ENCODE results near the gene NUP98.

NUP98 gene

DNA sequence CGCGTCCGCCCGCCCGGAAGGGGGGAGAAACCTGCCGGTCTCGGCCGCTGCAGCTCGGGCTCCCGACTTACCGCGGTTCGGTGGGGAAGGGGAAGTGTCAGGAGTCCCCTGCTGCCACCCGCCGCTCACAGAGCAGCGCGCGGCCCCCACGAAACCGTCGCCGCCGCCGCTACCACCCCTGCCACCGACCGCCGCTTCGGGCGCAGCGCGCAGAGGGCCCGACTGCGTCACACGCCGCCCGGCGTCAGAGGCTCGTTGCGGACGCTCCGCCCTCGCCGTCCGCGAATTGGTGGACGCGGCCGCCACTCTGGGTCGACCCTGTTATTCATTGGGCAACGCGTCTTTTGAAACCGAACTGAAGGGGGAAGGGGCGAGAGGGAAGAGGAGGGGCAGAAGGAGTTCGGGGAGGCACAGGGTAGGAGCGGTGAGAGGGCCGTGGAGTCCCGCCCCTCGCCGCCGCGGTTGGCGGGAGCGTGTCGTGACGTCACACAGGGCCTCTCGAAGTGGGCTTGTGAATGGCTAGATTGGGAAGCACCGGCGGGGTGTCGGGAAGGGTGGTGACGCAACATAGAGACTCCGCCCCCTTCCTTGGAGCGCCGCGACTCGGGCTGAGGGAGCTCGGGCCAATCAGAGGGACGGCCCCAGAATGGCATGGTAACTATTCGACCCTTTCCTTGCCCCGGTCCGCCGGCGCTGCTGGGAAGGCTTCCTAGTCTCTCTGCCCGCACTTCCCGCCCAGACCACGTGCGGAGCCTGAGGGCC, at the start of gene NUP98:
Gene NUP98, minus strand, starts transcription at position 226 of the 762 bp plus-strand sequence. CDS start 15,437 bp downstream, outside the sequence.
- no peaks in the 10 kb centered on the region for H3K9me3 ChIP-seq (ENCODE audit: control insufficient read depth in 1 of 2, low read length in 2 of 2)
- H3K4me3 ChIP-seq (ENCODE audit: low read depth in 1 of 2, low read length in 2 of 2): peak within 1 kb of the TSS; percentile 96 to 98
- H3K27me3 ChIP-seq (ENCODE audit: control insufficient read depth in 1 of 2, insufficient read depth in 2 of 2, low read length in 2 of 2): no peaks in the 10 kb centered on the region
- peaks cover 3 to 18% of the 10 kb centered on the region in 2 donors for H3K36me3 ChIP-seq (ENCODE audit: control insufficient read depth in 1 of 2, insufficient read depth in 2 of 2, low read length in 2 of 2)
- H3K27ac ChIP-seq (ENCODE audit: low read depth, low read length): peak within 1 kb of the TSS; percentile 96
- H3K9ac ChIP-seq (ENCODE audit: low read depth in 1 of 2, low read length in 2 of 2): peak within 1 kb of the TSS; percentile 91 to 96
- peaks cover 13 to 24% of the 10 kb centered on the region in 2 donors for H3K4me1 ChIP-seq (ENCODE audit: control insufficient read depth in 1 of 2, insufficient read depth in 2 of 2, low read length in 2 of 2)

DNA sequence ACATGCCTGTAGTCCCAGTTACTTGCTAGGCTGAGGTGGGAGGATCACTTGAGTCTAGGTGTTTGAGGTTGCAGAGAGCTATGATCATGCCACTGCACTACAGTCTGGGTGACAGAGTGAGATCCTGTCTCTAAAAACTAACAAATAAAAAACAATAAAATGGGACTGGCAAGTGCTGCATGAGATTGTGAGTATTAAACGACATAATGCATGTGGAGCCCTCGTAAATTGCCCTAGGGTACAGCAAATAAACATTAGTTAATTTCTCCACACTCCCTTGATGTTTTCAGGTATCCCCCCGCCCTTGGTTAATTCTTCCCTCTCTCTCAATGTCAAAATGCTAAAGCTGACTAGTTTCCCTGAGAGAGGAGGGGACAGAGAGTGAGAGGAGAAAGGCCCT, 48.3 kb upstream of the NUP98 start:
- Histone ChIP-seq H3K9me3 (ENCODE audit: control insufficient read depth in 1 of 2, low read length in 2 of 2) (no peaks in the 10 kb centered on the region), H3K4me3 (ENCODE audit: low read depth in 1 of 2, low read length in 2 of 2) (no peak overlapping the region), H3K36me3 (ENCODE audit: control insufficient read depth in 1 of 2, insufficient read depth in 2 of 2, low read length in 2 of 2) (no peaks in the 10 kb centered on the region), H3K4me1 (ENCODE audit: control insufficient read depth in 1 of 2, insufficient read depth in 2 of 2, low read length in 2 of 2) (no peaks in the 10 kb centered on the region), H3K27me3 (ENCODE audit: control insufficient read depth in 1 of 2, insufficient read depth in 2 of 2, low read length in 2 of 2) (no peaks in the 10 kb centered on the region), H3K9ac (ENCODE audit: low read depth in 1 of 2, low read length in 2 of 2) (no peak overlapping the region), H3K27ac (ENCODE audit: low read depth, low read length) (no peak overlapping the region)

- no peaks in the 10 kb centered on the region for H3K27me3 ChIP-seq (ENCODE audit: control insufficient read depth in 1 of 2, insufficient read depth in 2 of 2, low read length in 2 of 2)
- H3K9ac ChIP-seq (ENCODE audit: low read depth in 1 of 2, low read length in 2 of 2): no peak overlapping the region
- no peak overlapping the region for H3K27ac ChIP-seq (ENCODE audit: low read depth, low read length)
- H3K4me3 ChIP-seq (ENCODE audit: low read depth in 1 of 2, low read length in 2 of 2): no peak overlapping the region
- H3K4me1 ChIP-seq (ENCODE audit: control insufficient read depth in 1 of 2, insufficient read depth in 2 of 2, low read length in 2 of 2): peaks cover 0 to under 1% of the 10 kb centered on the region in 2 donors
- no peaks in the 10 kb centered on the region for H3K9me3 ChIP-seq (ENCODE audit: control insufficient read depth in 1 of 2, low read length in 2 of 2)
- no peaks in the 10 kb centered on the region for H3K36me3 ChIP-seq (ENCODE audit: control insufficient read depth in 1 of 2, insufficient read depth in 2 of 2, low read length in 2 of 2)
Measured at GRCh38 chr11:3845246-3845645, 47.9 kb upstream of the NUP98 start.

DNA sequence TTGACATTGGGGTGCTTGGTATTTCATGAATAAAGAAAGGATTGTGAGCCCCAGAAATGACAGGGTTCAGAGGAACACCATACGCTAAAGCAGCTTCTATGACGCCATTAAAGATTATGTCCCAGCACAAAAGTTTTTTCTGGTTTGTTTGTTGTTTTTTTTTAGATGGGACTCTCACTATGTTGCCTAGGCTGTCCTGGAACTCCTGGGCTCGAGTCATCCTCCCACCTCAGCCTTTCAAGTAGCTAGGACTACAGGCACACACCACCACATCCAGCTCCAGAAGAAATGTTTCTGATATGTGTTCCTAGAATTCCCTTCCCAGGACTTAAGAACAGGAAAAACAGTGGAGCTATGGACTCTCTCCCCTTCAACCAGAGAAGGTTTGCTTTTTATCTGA, 46.0 kb upstream of the NUP98 start:
- no peaks in the 10 kb centered on the region for H3K27me3 ChIP-seq (ENCODE audit: control insufficient read depth in 1 of 2, insufficient read depth in 2 of 2, low read length in 2 of 2)
- no peak overlapping the region for H3K27ac ChIP-seq (ENCODE audit: low read depth, low read length)
- H3K9me3 ChIP-seq (ENCODE audit: control insufficient read depth in 1 of 2, low read length in 2 of 2): no peaks in the 10 kb centered on the region
- no peak overlapping the region for H3K4me3 ChIP-seq (ENCODE audit: low read depth in 1 of 2, low read length in 2 of 2)
- H3K4me1 ChIP-seq (ENCODE audit: control insufficient read depth in 1 of 2, insufficient read depth in 2 of 2, low read length in 2 of 2): peaks cover 17 to 18% of the 10 kb centered on the region in 2 donors
- H3K9ac ChIP-seq (ENCODE audit: low read depth in 1 of 2, low read length in 2 of 2): no peak overlapping the region
- no peaks in the 10 kb centered on the region for H3K36me3 ChIP-seq (ENCODE audit: control insufficient read depth in 1 of 2, insufficient read depth in 2 of 2, low read length in 2 of 2)

GRCh38 chr11:3841426-3842350, 44.3 kb upstream of the NUP98 start:
- peak overlapping the region; percentile 70 to 74 for H3K9ac ChIP-seq (ENCODE audit: low read depth in 1 of 2, low read length in 2 of 2)
- H3K4me1 ChIP-seq (ENCODE audit: control insufficient read depth in 1 of 2, insufficient read depth in 2 of 2, low read length in 2 of 2): peaks cover 31 to 34% of the 10 kb centered on the region in 2 donors
- H3K36me3 ChIP-seq (ENCODE audit: control insufficient read depth in 1 of 2, insufficient read depth in 2 of 2, low read length in 2 of 2): no peaks in the 10 kb centered on the region
- peak overlapping the region; percentile 93 for H3K27ac ChIP-seq (ENCODE audit: low read depth, low read length)
- H3K27me3 ChIP-seq (ENCODE audit: control insufficient read depth in 1 of 2, insufficient read depth in 2 of 2, low read length in 2 of 2): no peaks in the 10 kb centered on the region
- peak overlapping the region; percentile 63 to 69 for H3K4me3 ChIP-seq (ENCODE audit: low read depth in 1 of 2, low read length in 2 of 2)
- no peaks in the 10 kb centered on the region for H3K9me3 ChIP-seq (ENCODE audit: control insufficient read depth in 1 of 2, low read length in 2 of 2)

DNA sequence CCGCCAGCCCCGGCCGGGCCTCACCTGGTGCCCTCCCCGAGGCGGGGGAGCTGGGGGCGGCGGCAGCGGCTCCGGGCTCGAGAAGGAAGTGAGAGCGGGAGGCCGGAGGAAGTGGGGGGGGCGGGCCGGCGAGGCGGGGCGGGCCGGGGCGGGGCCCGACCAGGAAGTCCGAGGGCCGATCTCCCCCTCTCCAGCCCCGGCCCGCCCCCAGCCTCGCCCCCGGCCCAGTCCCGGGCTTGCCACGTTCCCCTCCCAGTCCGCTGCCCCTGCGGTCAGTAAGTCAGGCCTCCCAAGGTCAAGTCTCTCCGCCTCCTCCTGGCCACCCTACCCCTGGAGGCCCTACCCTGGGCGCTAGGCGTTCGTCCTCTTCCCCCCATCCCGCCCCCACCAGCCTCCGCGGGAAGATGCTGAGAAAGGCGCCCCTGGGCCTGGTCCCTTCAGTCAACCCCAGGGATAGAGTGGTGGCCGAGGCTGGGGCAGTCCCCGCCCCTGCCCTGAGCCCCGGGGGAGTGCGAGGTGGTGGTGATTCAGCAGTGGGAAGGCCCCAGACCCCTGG, 43.6 kb upstream of the NUP98 start, which contains the start of gene RHOG:
Gene RHOG, minus strand, starts transcription at position 90 of the 556 bp plus-strand sequence. CDS start 12,821 bp downstream, outside the sequence.
- peak within 1 kb of the TSS; percentile 74 to 90 for H3K9ac ChIP-seq (ENCODE audit: low read depth in 1 of 2, low read length in 2 of 2)
- H3K4me3 ChIP-seq (ENCODE audit: low read depth in 1 of 2, low read length in 2 of 2): peak within 1 kb of the TSS; percentile 78 to 79
- no peaks in the 10 kb centered on the region for H3K36me3 ChIP-seq (ENCODE audit: control insufficient read depth in 1 of 2, insufficient read depth in 2 of 2, low read length in 2 of 2)
- peak within 1 kb of the TSS; percentile 93 for H3K27ac ChIP-seq (ENCODE audit: low read depth, low read length)
- H3K27me3 ChIP-seq (ENCODE audit: control insufficient read depth in 1 of 2, insufficient read depth in 2 of 2, low read length in 2 of 2): no peaks in the 10 kb centered on the region
- H3K4me1 ChIP-seq (ENCODE audit: control insufficient read depth in 1 of 2, insufficient read depth in 2 of 2, low read length in 2 of 2): peaks cover 31 to 34% of the 10 kb centered on the region in 2 donors
- H3K9me3 ChIP-seq (ENCODE audit: control insufficient read depth in 1 of 2, low read length in 2 of 2): no peaks in the 10 kb centered on the region

DNA sequence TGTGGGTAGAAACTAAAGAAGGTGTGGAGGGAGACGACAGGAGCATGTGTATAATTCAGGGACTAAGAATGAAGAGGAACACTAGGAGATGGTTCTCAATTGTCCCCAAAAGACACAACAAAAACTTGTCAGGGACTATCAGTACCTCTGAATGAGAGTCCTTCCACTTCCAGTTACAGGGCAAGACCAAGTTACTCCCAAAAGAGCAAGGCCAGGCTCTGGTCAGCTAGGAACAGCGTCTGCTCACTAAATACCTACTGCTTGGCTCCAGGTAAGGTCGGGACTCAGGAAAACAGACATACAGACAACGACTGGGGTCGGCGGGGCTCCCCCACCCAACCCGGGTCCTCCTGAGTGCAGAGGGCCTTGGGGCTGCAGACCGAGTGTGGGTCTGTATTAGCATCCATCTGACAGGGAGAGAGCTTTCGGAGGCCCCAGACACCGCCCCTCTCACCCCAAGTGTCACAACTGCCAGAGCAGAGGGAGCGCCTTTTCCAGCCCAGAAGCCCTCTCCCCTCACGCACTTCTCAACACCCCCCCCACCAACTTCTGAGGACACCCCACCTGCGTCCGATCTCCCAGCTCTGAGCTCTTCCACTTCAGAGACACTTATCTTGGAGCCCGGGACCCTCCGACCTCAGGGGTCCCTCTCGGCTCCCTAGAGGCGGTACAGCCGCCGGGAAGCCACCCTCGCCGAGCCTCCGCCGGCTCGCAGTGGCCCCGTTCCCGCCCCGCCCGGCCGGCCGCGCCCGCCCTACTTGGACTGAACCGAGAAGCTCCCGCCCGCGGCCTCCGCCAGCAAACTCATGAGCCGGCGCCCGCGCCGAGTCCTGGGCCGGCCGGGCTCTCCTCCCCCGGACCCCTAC, 42.9 kb upstream of the NUP98 start:
- Histone ChIP-seq H3K9me3 (ENCODE audit: control insufficient read depth in 1 of 2, low read length in 2 of 2) (no peaks in the 10 kb centered on the region), H3K36me3 (ENCODE audit: control insufficient read depth in 1 of 2, insufficient read depth in 2 of 2, low read length in 2 of 2) (no peaks in the 10 kb centered on the region), H3K27ac (ENCODE audit: low read depth, low read length) (peak overlapping the region; percentile 79), H3K27me3 (ENCODE audit: control insufficient read depth in 1 of 2, insufficient read depth in 2 of 2, low read length in 2 of 2) (no peaks in the 10 kb centered on the region), H3K9ac (ENCODE audit: low read depth in 1 of 2, low read length in 2 of 2) (peak overlapping the region; percentile 74 to 90), H3K4me1 (ENCODE audit: control insufficient read depth in 1 of 2, insufficient read depth in 2 of 2, low read length in 2 of 2) (peaks cover 37 to 40% of the 10 kb centered on the region in 2 donors), H3K4me3 (ENCODE audit: low read depth in 1 of 2, low read length in 2 of 2) (peak overlapping the region; percentile 78 to 79)

DNA sequence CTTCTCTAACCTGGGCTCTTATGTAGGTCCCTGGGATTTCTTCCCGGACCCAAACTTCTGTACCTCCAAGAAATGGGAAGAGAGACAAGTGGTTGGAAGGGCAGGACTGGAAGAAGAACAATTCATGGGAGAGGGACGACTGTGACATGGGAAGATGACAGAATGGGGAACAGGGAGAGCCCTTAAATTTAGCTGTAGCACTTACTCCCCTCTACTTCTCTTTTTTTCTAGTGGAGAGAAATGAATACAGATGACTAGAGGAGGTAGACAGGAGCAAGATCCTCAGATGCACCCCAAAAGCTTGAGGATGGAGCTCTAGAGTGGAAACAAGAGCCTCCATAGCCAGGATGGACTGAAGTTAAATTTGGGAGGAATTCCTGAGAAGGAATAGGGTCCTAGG, 41.1 kb upstream of the NUP98 start:
- Histone ChIP-seq H3K36me3 (ENCODE audit: control insufficient read depth in 1 of 2, insufficient read depth in 2 of 2, low read length in 2 of 2) (peaks cover 0 to 2% of the 10 kb centered on the region in 2 donors), H3K9ac (ENCODE audit: low read depth in 1 of 2, low read length in 2 of 2) (peak overlapping the region; percentile 12 to 74), H3K4me3 (ENCODE audit: low read depth in 1 of 2, low read length in 2 of 2) (peak overlapping the region; percentile 78 to 79), H3K9me3 (ENCODE audit: control insufficient read depth in 1 of 2, low read length in 2 of 2) (no peaks in the 10 kb centered on the region), H3K27me3 (ENCODE audit: control insufficient read depth in 1 of 2, insufficient read depth in 2 of 2, low read length in 2 of 2) (no peaks in the 10 kb centered on the region), H3K27ac (ENCODE audit: low read depth, low read length) (no peak overlapping the region), H3K4me1 (ENCODE audit: control insufficient read depth in 1 of 2, insufficient read depth in 2 of 2, low read length in 2 of 2) (peaks cover 53 to 57% of the 10 kb centered on the region in 2 donors)

- peaks cover 60 to 63% of the 10 kb centered on the region in 2 donors for H3K4me1 ChIP-seq (ENCODE audit: control insufficient read depth in 1 of 2, insufficient read depth in 2 of 2, low read length in 2 of 2)
- H3K36me3 ChIP-seq (ENCODE audit: control insufficient read depth in 1 of 2, insufficient read depth in 2 of 2, low read length in 2 of 2): peaks cover 0 to 5% of the 10 kb centered on the region in 2 donors
- peak overlapping the region; percentile 78 to 79 for H3K4me3 ChIP-seq (ENCODE audit: low read depth in 1 of 2, low read length in 2 of 2)
- no peak overlapping the region for H3K27ac ChIP-seq (ENCODE audit: low read depth, low read length)
- no peaks in the 10 kb centered on the region for H3K27me3 ChIP-seq (ENCODE audit: control insufficient read depth in 1 of 2, insufficient read depth in 2 of 2, low read length in 2 of 2)
- no peak overlapping the region for H3K9ac ChIP-seq (ENCODE audit: low read depth in 1 of 2, low read length in 2 of 2)
- no peaks in the 10 kb centered on the region for H3K9me3 ChIP-seq (ENCODE audit: control insufficient read depth in 1 of 2, low read length in 2 of 2)
Measured at GRCh38 chr11:3837793-3838192, 40.4 kb upstream of the NUP98 start.

All from duodenal mucosa (tissue), 2 donors.